Endodermal cell (in vitro differentiated cells): Measurements from ENCODE around the gene SMOC2. TPM values are rescaled to one million over a fixed set of nuclear protein-coding genes. Genes with fewer than 3 reads are reported as not detected.

ENCODE experiments used
- DNase-seq: peaks from one replicate; pipeline ENCODE4 v3.0.0-alpha.2; 2017
- H3K27ac ChIP-seq: 2 replicates; pipeline ENCODE4 v1.5.1; 2013; ENCODE audit warnings: mild to moderate bottlenecking, low read depth, low read length, moderate library complexity
- H3K27me3 ChIP-seq: 2 replicates; pipeline ENCODE4 v1.6.1; 2013; ENCODE audit warnings: mild to moderate bottlenecking, low read length, moderate library complexity; ENCODE audit not compliant: insufficient read depth, control insufficient read depth, poor library complexity, severe bottlenecking
- H3K36me3 ChIP-seq: 2 replicates; pipeline ENCODE4 v1.7.0; 2013; ENCODE audit warnings: mild to moderate bottlenecking, low read length, moderate library complexity; ENCODE audit not compliant: control insufficient read depth, insufficient read depth
- H3K4me1 ChIP-seq: one replicate; pipeline ENCODE4 v1.7.0; 2013; ENCODE audit warnings: low read length; ENCODE audit not compliant: control insufficient read depth, insufficient read depth
- H3K4me3 ChIP-seq: 2 replicates; pipeline ENCODE4 v1.5.1; 2013; ENCODE audit warnings: mild to moderate bottlenecking, low read length, moderate library complexity
- H3K9ac ChIP-seq: 2 replicates; pipeline ENCODE4 v1.6.1; 2013; ENCODE audit warnings: mild to moderate bottlenecking, low read length, moderate library complexity; ENCODE audit not compliant: poor library complexity, severe bottlenecking; ENCODE audit errors: extremely low read depth
- H3K9me3 ChIP-seq: 2 replicates; pipeline ENCODE4 v1.6.1; 2013; ENCODE audit warnings: mild to moderate bottlenecking, low read length, moderate library complexity; ENCODE audit not compliant: control insufficient read depth
- H3K27ac Mint-ChIP-seq: 2 replicates; pipeline ENCODE4 v1.8.0; 2020; ENCODE audit warnings: mixed read lengths
- H3K27me3 Mint-ChIP-seq: 2 replicates; pipeline ENCODE4 v1.8.0; 2021; ENCODE audit warnings: mild to moderate bottlenecking, mixed read lengths; ENCODE audit not compliant: insufficient read depth
- H3K36me3 Mint-ChIP-seq: 2 replicates; pipeline ENCODE4 v1.8.0; 2020; ENCODE audit warnings: low read depth, mixed read lengths
- H3K4me1 Mint-ChIP-seq: 2 replicates; pipeline ENCODE4 v1.8.0; 2020; ENCODE audit warnings: mixed read lengths
- H3K4me3 Mint-ChIP-seq: 2 replicates; pipeline ENCODE4 v1.8.0; 2020; ENCODE audit warnings: mild to moderate bottlenecking, moderate library complexity, mixed read lengths
- H3K9me3 Mint-ChIP-seq: 2 replicates; pipeline ENCODE4 v1.8.0; 2020; ENCODE audit warnings: mild to moderate bottlenecking, mixed read lengths
- WGBS, 2 experiments: methylation state at CpG; one replicate each; pipeline versions ENCODE4 v1.1.5 to v1.1.7; 2013; ENCODE audit warnings: missing lambda C conversion rate in 2 of 2, mixed read lengths in 1 of 2; ENCODE audit not compliant: insufficient coverage in 1 of 2, insufficient read length in 1 of 2; 5-methylcytosine and 5-hydroxymethylcytosine counted together
- total RNA-seq, 2 donors: library from RNA; stranded (reverse); fragmentation: NEBNext Ultra II Directional in 1 of 2; extraction: Animal tissue kit (Norgen Biotek cat#: 25700) in 1 of 2; gene quantifications; 2 replicates in 1 of 2; 3 replicates in 1 of 2; pipeline ENCODE4 v1.2.1, GENCODE V29; 2021
- TF ChIP-seq, protein P1 (sequence below): fragments of 200-600 bp; sonication (generic); conservative IDR thresholded peaks from 2 replicates; pipeline ENCODE4 v1.5.0; 2021; ENCODE audit warnings: antibody characterized with exemption, mild to moderate bottlenecking

Gene SMOC2
- total RNA-seq, 2 donors from 2014 or later: 0.20 TPM; not detected in 1

DNA sequence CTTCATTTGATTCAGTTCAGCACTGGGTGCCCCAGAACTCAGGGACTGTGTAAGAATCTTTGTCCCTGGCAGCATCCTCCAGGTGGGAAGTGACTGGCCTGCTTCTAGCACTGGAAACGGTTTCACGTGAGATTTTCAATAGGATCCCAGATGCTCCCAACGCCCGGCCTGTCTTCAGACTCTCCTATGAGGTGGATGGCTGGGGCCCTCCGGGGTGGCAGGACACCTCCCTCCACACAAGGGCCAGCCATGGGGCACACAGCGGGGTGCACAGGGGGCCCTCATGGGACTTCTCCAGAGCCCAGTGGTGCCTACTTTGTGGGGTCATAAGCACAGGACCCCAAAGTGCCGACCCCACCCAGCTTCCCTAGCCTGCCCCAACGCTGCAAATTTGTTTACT, 72.8 kb downstream of the SMOC2 start:
- Histone ChIP-seq H3K9me3 (no peaks in the 10 kb centered on the region), H3K27me3 (no peaks in the 10 kb centered on the region), H3K27ac (no peak overlapping the region), H3K36me3 (no peaks in the 10 kb centered on the region), H3K4me3 (no peak overlapping the region), H3K9ac (no peak overlapping the region), H3K4me1 (no peaks in the 10 kb centered on the region)
- Mint-ChIP-seq H3K4me1 (no peaks in the 10 kb centered on the region), H3K36me3 (no peaks in the 10 kb centered on the region), H3K9me3 (no peaks in the 10 kb centered on the region), H3K27me3 (peaks cover 2% of the 10 kb centered on the region), H3K27ac (no peak overlapping the region), H3K4me3 (no peak overlapping the region)
- 67 to 69% methylated on average over 3 to 8 of the region's 8 CpGs for WGBS, 2 experiments
- TF ChIP-seq, protein P1, sequence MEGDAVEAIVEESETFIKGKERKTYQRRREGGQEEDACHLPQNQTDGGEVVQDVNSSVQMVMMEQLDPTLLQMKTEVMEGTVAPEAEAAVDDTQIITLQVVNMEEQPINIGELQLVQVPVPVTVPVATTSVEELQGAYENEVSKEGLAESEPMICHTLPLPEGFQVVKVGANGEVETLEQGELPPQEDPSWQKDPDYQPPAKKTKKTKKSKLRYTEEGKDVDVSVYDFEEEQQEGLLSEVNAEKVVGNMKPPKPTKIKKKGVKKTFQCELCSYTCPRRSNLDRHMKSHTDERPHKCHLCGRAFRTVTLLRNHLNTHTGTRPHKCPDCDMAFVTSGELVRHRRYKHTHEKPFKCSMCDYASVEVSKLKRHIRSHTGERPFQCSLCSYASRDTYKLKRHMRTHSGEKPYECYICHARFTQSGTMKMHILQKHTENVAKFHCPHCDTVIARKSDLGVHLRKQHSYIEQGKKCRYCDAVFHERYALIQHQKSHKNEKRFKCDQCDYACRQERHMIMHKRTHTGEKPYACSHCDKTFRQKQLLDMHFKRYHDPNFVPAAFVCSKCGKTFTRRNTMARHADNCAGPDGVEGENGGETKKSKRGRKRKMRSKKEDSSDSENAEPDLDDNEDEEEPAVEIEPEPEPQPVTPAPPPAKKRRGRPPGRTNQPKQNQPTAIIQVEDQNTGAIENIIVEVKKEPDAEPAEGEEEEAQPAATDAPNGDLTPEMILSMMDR: no peak
- DNase-seq: no peak

DNA sequence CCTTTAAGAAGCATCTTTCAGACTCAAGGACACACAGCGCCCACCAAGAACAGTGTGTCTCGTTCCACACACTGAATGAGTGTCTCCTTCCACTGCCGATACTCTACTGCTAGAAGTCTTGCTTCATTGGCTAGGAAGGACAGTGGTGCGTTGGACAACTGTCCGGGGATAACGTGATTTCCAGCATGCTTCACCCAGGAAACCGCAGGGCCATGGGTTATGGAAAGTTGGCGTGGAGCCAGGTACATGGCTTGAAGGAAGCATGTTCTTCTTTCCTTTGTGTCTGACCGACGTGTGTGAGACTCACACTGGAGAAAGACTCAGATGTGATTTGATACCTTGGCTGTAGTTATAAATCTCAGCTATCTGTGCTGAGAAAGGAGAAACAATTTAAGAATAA, 73.2 kb downstream of the SMOC2 start:
- Mint-ChIP-seq H3K4me3 (no peak overlapping the region), H3K36me3 (no peaks in the 10 kb centered on the region), H3K27ac (no peak overlapping the region), H3K27me3 (peaks cover 2% of the 10 kb centered on the region), H3K9me3 (no peaks in the 10 kb centered on the region), H3K4me1 (no peaks in the 10 kb centered on the region)
- 81 to 82% methylated on average over 8 to 10 of the region's 10 CpGs for WGBS, 2 experiments
- no peak overlapping the region for H3K4me3 ChIP-seq
- DNase-seq: no peak
- no peaks in the 10 kb centered on the region for H3K4me1 ChIP-seq
- H3K36me3 ChIP-seq: no peaks in the 10 kb centered on the region
- no peaks in the 10 kb centered on the region for H3K9me3 ChIP-seq
- no peaks in the 10 kb centered on the region for H3K27me3 ChIP-seq
- H3K9ac ChIP-seq: no peak overlapping the region
- H3K27ac ChIP-seq: no peak overlapping the region
- TF ChIP-seq, protein P1: no peak

DNA sequence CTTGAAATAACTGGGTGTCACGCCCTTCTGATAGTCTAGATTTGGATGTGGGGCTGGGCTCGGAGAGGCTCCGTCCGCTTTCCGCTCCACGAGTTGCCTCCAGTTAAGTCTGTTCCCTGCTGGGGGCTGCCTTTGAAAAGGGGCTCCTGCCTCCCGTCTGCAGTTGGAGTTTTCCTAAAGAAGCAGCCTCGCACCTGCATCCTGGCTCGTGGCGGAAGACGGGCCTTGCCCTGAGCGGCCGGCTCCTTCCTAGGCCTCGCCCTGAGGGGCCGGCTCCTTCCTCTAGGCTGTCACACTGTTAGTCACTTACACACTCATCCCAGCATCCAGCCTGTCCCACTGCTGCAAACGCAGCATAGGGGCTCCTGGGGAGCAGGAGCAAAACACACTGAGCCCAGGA, 74.4 kb downstream of the SMOC2 start:
- DNase-seq: peak; percentile 75
- WGBS, 2 experiments: 71 to 76% methylated on average over 10 to 16 of the region's 16 CpGs

More for the DNA sequence above, 74.4 kb downstream of the SMOC2 start:
- no peak overlapping the region for H3K9ac ChIP-seq
- peaks cover 2% of the 10 kb centered on the region for H3K27me3 Mint-ChIP-seq
- H3K36me3 Mint-ChIP-seq: no peaks in the 10 kb centered on the region
- no peaks in the 10 kb centered on the region for H3K4me1 Mint-ChIP-seq
- H3K36me3 ChIP-seq: no peaks in the 10 kb centered on the region
- no peaks in the 10 kb centered on the region for H3K4me1 ChIP-seq
- H3K4me3 Mint-ChIP-seq: no peak overlapping the region
- TF ChIP-seq, protein P1: no peak
- no peaks in the 10 kb centered on the region for H3K9me3 Mint-ChIP-seq
- H3K4me3 ChIP-seq: no peak overlapping the region
- no peaks in the 10 kb centered on the region for H3K27me3 ChIP-seq
- H3K27ac Mint-ChIP-seq: no peak overlapping the region
- no peak overlapping the region for H3K27ac ChIP-seq
- no peaks in the 10 kb centered on the region for H3K9me3 ChIP-seq
